Fibroblast of lung (primary cell): ENCODE measurements around the gene P3H4. TPM values are rescaled to one million over a fixed set of nuclear protein-coding genes. Genes with fewer than 3 reads are reported as not detected.

ENCODE experiments used
- DNase-seq, 2 donors: peaks; one replicate each; pipeline versions ENCODE4 v3.0.0 to v3.0.0-alpha.2; 2010; ENCODE audit warnings: low read depth in 2 of 2
- H2AFZ ChIP-seq: 2 replicates; pipeline ENCODE4 v1.5.1; 2012; ENCODE audit warnings: low read length, control low read depth, inconsistent platforms
- H3K27ac ChIP-seq: 2 replicates; pipeline ENCODE4 v1.5.1; 2011; ENCODE audit warnings: low read length, control low read depth; ENCODE audit not compliant: insufficient read depth
- H3K27me3 ChIP-seq: 2 replicates; pipeline ENCODE4 v1.5.1; 2011; ENCODE audit warnings: mild to moderate bottlenecking, low read length; ENCODE audit not compliant: control insufficient read depth, insufficient read depth
- H3K36me3 ChIP-seq: 2 replicates; pipeline ENCODE4 v1.5.1; 2011; ENCODE audit warnings: low read length; ENCODE audit not compliant: control insufficient read depth, insufficient read depth
- H3K4me1 ChIP-seq: 2 replicates; pipeline ENCODE4 v1.5.1; 2011; ENCODE audit warnings: low read length; ENCODE audit not compliant: control insufficient read depth, insufficient read depth; ENCODE audit errors: extremely low read depth
- H3K4me2 ChIP-seq: 2 replicates; pipeline ENCODE4 v1.5.1; 2011; ENCODE audit warnings: low read length, control low read depth; ENCODE audit not compliant: insufficient read depth; ENCODE audit errors: extremely low read depth
- H3K4me3 ChIP-seq, 4 experiments: fragments of 200-600 bp in 1 of 4; sonication (generic) in 1 of 4; replicated peaks in 1 of 4; 2 replicates each; pipeline ENCODE4 v1.5.1; 2011 to 2016; ENCODE audit warnings: low read length in 4 of 4, low read depth in 3 of 4, mild to moderate bottlenecking in 3 of 4, control low read depth in 2 of 4, inconsistent platforms in 1 of 4, mixed read lengths in 1 of 4; ENCODE audit not compliant: insufficient read depth in 1 of 4; ENCODE audit errors: control extremely low read depth in 1 of 4
- H3K79me2 ChIP-seq: 2 replicates; pipeline ENCODE4 v1.5.1; 2012; ENCODE audit warnings: mild to moderate bottlenecking, low read length, inconsistent platforms; ENCODE audit not compliant: control insufficient read depth, insufficient read depth
- H3K9ac ChIP-seq: 2 replicates; pipeline ENCODE4 v1.5.1; 2011; ENCODE audit warnings: mild to moderate bottlenecking, low read length, control low read depth; ENCODE audit not compliant: insufficient read depth
- H3K9me3 ChIP-seq: 2 replicates; pipeline ENCODE4 v1.5.1; 2012; ENCODE audit warnings: low read depth, low read length; ENCODE audit not compliant: control insufficient read depth, insufficient read depth
- H4K20me1 ChIP-seq: 2 replicates; pipeline ENCODE4 v1.5.1; 2011; ENCODE audit warnings: low read length; ENCODE audit not compliant: control insufficient read depth, insufficient read depth; ENCODE audit errors: extremely low read depth
- CTCF ChIP-seq, 2 donors: IDR thresholded peaks in 1 of 2; conservative IDR thresholded peaks in 1 of 2; 1 replicate in 1 of 2; 2 replicates in 1 of 2; pipeline ENCODE4 v1.5.1; 2011 to 2012; ENCODE audit warnings: low read length in 2 of 2, control low read depth in 1 of 2, inconsistent platforms in 1 of 2, low read depth in 1 of 2, mild to moderate bottlenecking in 1 of 2
- EZH2 ChIP-seq: IDR thresholded peaks from 2 replicates; pipeline ENCODE4 v1.5.1; 2012; ENCODE audit warnings: low read length, control low read depth, mild to moderate bottlenecking; ENCODE audit errors: missing control alignments
- polyA plus RNA-seq, 2 donors: library from polyadenylated mRNA; depleted of rRNA in 1 of 2; stranded (reverse) in 1 of 2; unstranded in 1 of 2; fragments of >200 nt; gene quantifications; 2 replicates each; pipeline ENCODE4 v1.2.1, GENCODE V29; 2011 to 2012; ENCODE audit warnings: missing spikeins in 1 of 2
- total RNA-seq: library from RNA; depleted of rRNA; stranded (reverse); fragments of >200 nt; gene quantifications from 2 replicates; pipeline ENCODE4 v1.2.1, GENCODE V29; 2014

P3H4 gene
- total and polyA plus RNA-seq, 2 donors (not counting 1 experiment from before 2014, with no cell fraction given) = 36.8 to 37.0 TPM

- peaks cover 2% of the 10 kb centered on the region for H3K4me1 ChIP-seq
- peak within 1 kb of the TSS in 1 of 4 experiments; percentile 82 for H3K4me3 ChIP-seq
- DNase-seq = no peak
- H2AFZ ChIP-seq = peak within 1 kb of the TSS; percentile 94
- no peaks in the 10 kb centered on the region for H3K9me3 ChIP-seq
- H3K4me2 ChIP-seq = peak within 1 kb of the TSS; percentile 97
- H3K27ac ChIP-seq = no peak within 1 kb of the TSS
- H3K36me3 ChIP-seq = no peaks in the 10 kb centered on the region
- H3K9ac ChIP-seq = no peak within 1 kb of the TSS
- H3K27me3 ChIP-seq = no peaks in the 10 kb centered on the region
- no peaks in the 10 kb centered on the region for H4K20me1 ChIP-seq
- TF ChIP-seq CTCF (conservative IDR thresholded peaks at IDR 0.05 in 1 of 2, IDR thresholded peaks at IDR 0.05 in 1 of 2; ENCODE audit: low read depth in 1 of 2, low read length in 2 of 2) (no peak), EZH2 (no peak)
- no peaks in the 10 kb centered on the region for H3K79me2 ChIP-seq
Observed at GRCh38 chr17:41837761-41838538, 26.2 kb upstream of the P3H4 start, which contains the start of gene KLHL10. KLHL10 (plus strand) TSS chr17:41837825; CDS start chr17:41837933, 108 bp downstream.

GRCh38 chr17:41836550-41837196, 24.9 kb upstream of the P3H4 start:
- no peaks in the 10 kb centered on the region for H3K79me2 ChIP-seq
- H3K27me3 ChIP-seq = no peaks in the 10 kb centered on the region
- H4K20me1 ChIP-seq = no peaks in the 10 kb centered on the region
- H3K4me2 ChIP-seq = peak overlapping the region; percentile 97
- peaks cover 2% of the 10 kb centered on the region for H3K4me1 ChIP-seq
- peak overlapping the region; percentile 39 to 82 (median 60) for H3K4me3 ChIP-seq
- TF ChIP-seq CTCF (conservative IDR thresholded peaks at IDR 0.05 in 1 of 2, IDR thresholded peaks at IDR 0.05 in 1 of 2; ENCODE audit: low read depth in 1 of 2, low read length in 2 of 2) (no peak), EZH2 (no peak)
- peak overlapping the region; percentile 94 for H2AFZ ChIP-seq
- peak in 1 of 2 donors; percentile 12 for DNase-seq
- no peaks in the 10 kb centered on the region for H3K9me3 ChIP-seq
- H3K9ac ChIP-seq = no peak overlapping the region
- no peak overlapping the region for H3K27ac ChIP-seq
- H3K36me3 ChIP-seq = no peaks in the 10 kb centered on the region

GRCh38 chr17:41835800-41836549, 24.2 kb upstream of the P3H4 start, which contains the start of gene NT5C3B:
NT5C3B (minus strand) TSS chr17:41836232; CDS start chr17:41836193, 39 bp downstream.
- no peak within 1 kb of the TSS for H3K27ac ChIP-seq

More at GRCh38 chr17:41835800-41836549, 24.2 kb upstream of the P3H4 start, which contains the start of gene NT5C3B:
- H3K4me3 ChIP-seq = peak within 1 kb of the TSS; percentile 57 to 82 (median 67)
- H3K4me1 ChIP-seq = peaks cover 2% of the 10 kb centered on the region
- H2AFZ ChIP-seq = peak within 1 kb of the TSS; percentile 94
- DNase-seq = peak in 1 of 2 donors; percentile 27
- H3K36me3 ChIP-seq = no peaks in the 10 kb centered on the region
- H3K9ac ChIP-seq = peak within 1 kb of the TSS; percentile 44
- TF ChIP-seq EZH2 (no peak), CTCF (conservative IDR thresholded peaks at IDR 0.05 in 1 of 2, IDR thresholded peaks at IDR 0.05 in 1 of 2; ENCODE audit: low read depth in 1 of 2, low read length in 2 of 2) (no peak)
- H3K4me2 ChIP-seq = peak within 1 kb of the TSS; percentile 97
- no peaks in the 10 kb centered on the region for H4K20me1 ChIP-seq
- H3K79me2 ChIP-seq = no peaks in the 10 kb centered on the region
- H3K27me3 ChIP-seq = no peaks in the 10 kb centered on the region
- no peaks in the 10 kb centered on the region for H3K9me3 ChIP-seq
